Keratinocyte (primary cell): ENCODE data around the gene FZR1.

Source experiments
- CTCF ChIP-seq, 3 experiments: IDR thresholded peaks in 1 of 3; conservative IDR thresholded peaks in 1 of 3; optimal IDR thresholded peaks in 1 of 3; 2 replicates in 2 of 3; 3 replicates in 1 of 3; pipeline versions ENCODE3 to v1.5.1; 2011; ENCODE audit warnings: low read length in 3 of 3, mild to moderate bottlenecking in 3 of 3, moderate library complexity in 2 of 3, control low read depth in 1 of 3, inconsistent platforms in 1 of 3; ENCODE audit not compliant: insufficient read depth in 2 of 3; ENCODE audit errors: extremely low read depth in 1 of 3
- EZH2 ChIP-seq: IDR thresholded peaks from one replicate; pipeline ENCODE4 v1.6.1; 2012; ENCODE audit warnings: inconsistent platforms, mild to moderate bottlenecking, low read length, moderate library complexity

GRCh38 chr19:3456925-3457527, 49.1 kb upstream of the FZR1 start:
- no peak for TF ChIP-seq CTCF (optimal IDR thresholded peaks at IDR 0.05 in 1 of 3, IDR thresholded peaks at IDR 0.05 in 1 of 3, conservative IDR thresholded peaks at IDR 0.05 in 1 of 3; ENCODE audit: extremely low read depth in 1 of 3, insufficient read depth in 2 of 3, low read length in 3 of 3)
- no peak for TF ChIP-seq EZH2
